MV-4-11 (cell line): Measurements from ENCODE around the gene REEP1.
"Not testable (repeated sequence)": the region's sequence is repeated elsewhere in the genome, so short reads cannot be mapped to it uniquely, and the experiment has no call there.

Experiments used
- DNase-seq: peaks from one replicate; lab custom pipeline; 2025; lab: John Stamatoyannopoulos, UW

Gene REEP1

DNA sequence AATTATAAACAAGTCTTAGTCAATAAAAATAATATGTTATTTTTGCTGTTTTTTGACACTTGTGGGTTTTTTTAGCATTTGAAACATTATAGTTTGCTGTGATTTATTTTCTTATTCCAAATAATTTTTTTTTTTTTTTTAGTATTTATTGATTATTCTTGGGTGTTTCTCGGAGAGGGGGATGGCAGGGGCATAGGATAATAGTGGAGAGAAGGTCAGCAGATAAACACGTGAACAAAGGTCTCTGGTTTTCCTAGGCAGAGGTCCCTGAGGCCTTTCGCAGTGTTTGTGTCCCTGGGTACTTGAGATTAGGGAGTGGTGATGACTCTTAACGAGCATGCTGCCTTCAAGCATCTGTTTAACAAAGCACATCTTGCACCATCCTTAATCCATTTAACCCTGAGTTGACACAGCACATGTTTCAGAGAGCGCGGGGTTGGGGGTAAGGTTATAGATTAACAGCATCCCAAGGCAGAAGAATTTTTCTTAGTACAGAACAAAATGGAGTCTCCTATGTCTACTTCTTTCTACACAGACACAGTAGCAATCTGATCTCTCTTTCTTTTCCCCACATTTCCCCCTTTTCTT, 8.5 kb upstream of the REEP1 start:
- not testable (repeated sequence) for DNase-seq

DNA sequence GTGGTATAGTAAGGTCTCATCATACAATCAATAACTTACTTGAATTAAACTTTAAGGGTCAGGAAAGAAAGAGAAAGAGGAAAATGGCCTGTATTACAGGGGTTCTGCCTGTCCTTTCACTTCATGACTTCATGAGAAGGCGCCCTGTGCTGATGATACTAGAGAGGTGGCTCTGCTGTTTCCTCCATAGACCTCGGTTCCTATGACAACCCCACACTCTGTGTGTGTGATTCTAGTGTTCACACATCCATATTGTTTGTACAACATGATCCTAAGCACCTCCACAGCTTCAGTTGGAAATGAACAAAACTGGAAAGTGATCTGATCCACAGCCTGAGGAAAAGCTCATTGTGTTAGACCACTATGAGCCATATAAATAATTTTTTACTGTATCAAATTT, 7.0 kb upstream of the REEP1 start:
- DNase-seq = no peak

DNA sequence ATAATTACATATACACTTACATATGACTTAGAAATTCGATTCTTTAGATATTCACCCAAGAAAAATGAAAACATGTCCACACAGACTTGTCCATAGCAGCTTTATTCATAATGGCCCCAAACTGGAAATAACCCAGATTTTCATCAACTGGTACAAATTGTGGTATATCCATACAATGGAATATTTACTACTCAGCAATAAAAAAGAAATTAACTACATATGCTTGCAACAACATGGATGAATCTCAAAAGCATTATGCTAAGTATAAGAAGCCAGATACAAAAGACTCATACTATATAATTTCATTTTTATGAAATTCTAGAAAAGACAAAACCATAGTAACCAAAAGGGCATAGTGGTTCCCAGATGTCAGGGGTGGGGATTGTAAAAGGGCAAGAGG, 5.1 kb upstream of the REEP1 start:
- no peak for DNase-seq

DNA sequence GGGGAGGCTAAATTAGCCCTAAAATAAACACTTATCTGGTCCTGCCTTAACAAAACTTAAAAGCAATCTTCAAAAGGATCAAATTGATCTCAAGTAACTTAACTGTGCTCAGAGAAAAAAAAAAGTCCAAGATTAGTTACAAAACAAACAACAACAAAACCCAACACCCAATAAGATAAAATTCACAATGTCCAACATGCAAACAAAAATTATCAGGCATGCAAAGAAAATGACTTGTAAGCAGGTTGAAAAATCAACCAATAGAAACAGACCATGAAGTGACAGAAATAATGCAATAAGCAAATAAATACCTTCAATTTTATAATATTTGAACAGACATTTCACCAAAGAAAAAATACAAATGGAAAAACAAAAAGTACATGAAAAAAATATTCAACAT, 4.0 kb upstream of the REEP1 start:
- DNase-seq = no peak

DNA sequence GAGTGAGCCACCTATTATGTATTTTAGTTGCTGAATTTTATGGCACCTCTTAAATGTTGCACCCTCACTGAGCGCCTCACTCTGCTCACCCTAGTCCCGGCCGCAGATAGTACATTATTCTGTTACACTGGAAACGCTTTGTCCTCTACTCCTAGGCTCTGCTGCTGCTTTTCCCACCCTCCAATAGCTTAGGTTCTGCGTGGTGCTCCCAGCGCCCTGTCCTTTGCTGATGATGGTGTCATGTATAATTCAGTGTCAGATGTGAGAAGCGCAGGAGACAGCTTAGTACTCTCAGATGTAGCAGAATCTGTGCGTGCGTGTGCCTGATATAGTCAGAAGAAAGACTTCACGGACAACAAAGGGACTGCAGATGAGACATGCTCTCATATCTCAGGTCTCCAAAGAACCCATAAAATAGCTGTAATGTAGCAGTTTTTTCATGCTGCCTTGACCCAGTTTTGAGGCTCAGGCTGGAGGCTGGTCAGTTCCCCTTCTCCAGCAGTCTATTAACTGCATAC, 1.4 kb upstream of the REEP1 start:
- DNase-seq = no peak

DNA sequence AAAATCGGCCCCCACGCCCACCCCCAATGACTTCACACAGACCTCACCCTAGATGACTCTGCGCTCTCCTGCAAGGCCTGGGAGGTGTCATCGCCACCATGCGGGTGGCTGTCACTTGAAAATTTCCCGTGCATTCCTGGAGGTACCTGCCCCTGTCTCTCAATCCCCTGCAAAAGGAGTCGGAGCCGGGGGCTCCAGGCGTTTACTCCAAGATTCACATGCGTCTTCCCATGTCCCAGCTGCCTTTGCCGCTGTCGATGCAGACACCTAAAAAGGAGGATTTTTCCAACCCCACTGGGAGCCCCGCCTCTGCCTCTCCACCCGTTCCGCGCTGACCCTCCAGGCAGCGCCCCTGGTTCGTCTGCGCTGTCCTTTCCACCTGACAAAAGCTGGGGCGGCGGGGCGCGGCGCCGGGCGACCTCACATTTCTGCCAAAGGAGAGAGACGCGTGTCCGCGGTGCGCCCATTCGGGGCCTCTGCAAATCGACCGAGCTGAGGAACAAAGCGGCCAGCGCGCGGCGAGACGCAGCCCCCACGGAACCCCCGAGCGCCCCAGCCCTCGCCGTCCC, 667 bp downstream of the REEP1 start:
- DNase-seq = no peak

DNA sequence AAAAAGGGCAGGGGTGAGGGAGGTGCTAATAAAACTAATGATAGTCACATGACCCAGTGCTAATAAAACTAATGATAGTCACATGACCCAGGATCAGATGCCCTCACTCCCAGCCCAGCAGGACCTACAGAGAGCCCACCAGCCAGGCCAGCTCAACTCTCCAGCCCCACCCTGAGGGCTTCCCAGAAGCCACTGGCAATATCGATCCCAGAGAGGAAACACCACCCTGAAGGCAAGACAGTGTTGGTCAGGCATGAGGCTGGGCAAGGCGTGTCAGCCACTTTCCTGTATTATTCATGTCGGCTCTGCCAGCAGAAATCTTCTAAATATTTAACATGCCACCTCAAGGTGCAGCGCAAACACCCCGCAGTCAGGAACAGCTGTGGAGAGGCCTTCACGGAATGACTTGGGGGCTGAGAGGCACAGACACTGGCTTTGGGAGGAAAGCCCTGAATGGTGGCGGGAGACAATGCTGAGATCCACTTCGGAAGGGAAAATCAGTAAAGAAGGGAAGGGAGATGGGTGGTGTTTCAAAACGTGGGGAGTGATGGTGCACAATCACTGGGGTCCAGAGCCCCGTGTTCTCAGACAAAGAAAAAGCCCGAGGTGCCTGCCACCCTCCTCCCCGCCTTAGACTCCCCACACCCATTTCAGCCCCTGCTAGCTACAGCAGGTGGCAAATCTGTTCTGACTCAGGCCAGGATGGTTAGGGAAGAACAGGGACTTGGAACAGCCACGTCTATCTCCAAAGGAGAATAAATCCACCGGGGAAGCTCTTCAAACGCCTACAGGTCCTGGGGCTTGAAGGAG, 1.4 kb downstream of the REEP1 start:
- DNase-seq = no peak

DNA sequence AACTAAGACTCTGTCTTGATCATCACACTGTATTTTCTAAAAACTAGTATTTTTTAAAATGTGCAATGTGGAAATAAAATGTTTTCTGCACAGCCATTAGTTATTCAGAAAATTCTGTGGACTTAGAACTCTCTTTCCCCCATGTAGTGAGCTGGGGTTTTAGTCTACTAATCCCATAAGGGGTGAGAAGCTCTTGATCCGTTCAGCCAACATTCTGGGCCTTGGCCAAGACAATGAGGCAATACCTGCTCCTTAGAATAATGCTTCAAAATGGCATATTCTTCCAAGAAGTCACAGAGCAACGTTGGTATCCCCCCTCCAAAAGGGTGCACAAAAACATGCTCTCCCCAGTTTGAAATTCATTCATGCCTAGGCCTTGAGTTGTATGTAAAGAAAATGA, 4.0 kb downstream of the REEP1 start:
- no peak for DNase-seq

DNA sequence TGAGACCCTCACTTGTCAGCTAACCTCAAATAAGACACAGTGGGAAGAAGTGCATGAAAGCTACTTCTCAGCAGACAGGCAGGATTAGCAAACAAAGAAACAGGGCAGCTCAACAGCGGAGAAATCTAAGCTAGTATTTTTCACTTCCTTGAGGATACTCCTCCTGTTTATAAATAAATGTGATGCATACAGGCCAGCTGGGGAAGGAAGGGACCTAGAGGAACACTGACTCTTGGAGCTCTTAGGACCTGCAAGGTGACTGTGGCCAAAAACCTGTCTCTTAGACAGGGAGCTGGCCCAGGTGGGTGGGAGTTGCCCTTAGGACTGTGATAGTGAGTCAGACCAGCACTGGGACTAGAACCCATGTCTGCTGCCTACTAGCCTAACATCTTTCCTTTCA, 4.8 kb downstream of the REEP1 start:
- no peak for DNase-seq

DNA sequence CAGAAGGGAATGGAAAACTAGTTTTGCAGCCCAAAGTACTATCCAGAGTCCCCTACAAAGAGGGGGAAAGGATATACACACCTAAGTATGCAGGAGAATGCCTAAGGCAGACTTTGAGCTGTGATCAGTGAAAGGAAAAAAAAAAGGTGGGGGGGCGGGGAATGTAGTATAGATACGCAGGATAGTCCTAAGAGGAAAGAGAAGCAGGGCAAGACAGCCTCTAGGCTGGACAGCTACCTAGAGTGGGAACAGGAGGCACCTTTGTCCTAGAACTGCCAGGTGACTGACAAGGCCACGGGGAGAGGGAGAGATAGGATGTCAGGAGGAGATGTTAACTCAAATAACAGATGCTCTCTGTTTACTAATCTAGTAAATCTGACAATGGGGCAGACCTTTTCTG, 6.0 kb downstream of the REEP1 start:
- DNase-seq = no peak

DNA sequence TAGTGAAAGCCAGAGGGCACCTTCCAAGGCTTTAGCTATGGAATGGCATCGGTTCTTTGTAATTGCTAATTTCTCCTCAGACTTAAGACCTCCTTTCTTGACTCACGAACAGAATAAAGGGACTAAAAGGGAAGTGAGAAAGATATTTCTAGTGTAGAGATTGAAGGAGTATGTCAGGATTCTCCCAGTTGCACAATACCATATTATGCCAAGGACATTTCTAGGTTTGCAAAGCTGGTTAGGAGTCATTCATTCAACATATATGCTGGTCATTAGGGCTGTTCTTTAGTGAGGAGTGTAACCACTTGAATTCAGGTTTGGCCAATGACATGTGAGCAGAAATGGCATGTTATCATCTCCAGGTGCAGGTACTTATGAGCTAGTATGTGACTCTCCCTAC, 7.4 kb downstream of the REEP1 start:
- peak; percentile 78 for DNase-seq

DNA sequence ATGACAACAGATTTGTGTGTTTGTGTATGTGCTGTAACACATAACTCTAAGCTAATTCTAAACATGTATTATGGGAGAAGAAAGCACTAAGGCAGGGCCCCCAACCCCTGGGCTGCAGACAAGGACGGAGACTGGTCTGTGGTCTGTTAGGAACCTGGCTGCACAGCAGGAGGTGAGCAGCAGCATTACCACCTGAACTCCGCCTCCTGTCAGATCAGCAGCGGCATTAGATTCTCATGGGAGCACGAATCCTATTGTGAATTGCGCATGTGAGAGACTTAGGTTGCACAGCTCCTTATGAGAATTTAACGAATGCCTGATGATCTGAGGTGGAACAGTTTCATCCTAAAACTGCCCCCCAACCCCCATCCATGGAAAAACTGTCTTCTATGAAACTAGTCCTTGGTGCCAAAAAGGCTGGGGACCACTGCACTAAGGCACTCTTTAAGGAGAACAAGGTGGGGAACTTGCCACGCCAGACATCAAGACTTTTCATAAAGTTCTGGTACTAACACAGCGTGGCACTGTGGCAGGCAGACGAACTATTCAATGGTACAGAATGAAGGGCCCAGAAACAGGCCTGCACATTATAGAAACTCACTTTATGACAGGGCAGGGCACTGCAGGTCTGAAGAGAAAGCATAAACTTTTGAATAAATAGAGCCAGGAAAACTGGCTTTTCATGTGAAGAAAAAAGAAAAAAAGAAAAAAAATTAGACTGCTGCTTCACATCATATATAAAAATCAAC, 14.0 kb downstream of the REEP1 start:
- no peak for DNase-seq

DNA sequence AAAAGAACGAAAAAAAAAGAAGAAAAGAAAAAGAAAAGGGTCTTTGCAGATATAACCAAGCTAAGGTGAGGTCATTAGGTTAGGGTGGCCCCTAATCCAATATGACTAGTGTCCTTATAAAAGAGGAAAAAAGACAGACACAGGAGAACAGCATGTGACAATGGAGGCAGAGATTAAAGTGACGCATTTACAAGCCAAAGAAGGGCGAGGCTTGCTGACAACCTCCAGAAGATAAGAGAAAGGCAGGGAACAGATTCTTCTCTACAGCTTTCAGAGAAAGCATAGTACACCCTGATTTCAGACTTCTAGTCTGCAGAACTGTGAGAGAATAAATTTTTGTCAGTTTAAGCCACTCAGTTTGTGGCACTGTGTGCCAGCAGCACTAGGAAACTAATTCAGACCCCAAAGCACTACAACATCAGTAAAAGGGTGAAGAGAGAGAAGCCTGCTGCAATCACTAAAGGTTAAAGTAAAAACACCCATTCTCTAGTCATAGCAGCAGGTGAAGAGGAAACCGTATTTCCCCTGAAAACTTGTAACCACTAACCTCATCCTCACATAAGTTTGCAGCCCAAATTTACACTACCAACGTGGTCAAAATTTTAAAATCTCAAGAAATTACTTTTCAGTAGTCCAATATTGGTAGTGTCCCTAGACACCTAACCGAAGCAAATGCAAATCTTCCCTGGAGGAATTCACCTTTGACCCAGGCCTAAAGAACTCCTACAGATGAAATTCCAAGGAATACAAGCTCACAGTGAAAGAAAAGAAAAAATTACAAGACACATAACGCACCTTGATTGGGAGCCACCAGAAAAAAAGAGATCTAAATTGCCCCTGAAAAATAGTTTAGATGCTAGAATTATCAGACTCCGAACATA, 17.5 kb downstream of the REEP1 start:
- DNase-seq = no peak

DNA sequence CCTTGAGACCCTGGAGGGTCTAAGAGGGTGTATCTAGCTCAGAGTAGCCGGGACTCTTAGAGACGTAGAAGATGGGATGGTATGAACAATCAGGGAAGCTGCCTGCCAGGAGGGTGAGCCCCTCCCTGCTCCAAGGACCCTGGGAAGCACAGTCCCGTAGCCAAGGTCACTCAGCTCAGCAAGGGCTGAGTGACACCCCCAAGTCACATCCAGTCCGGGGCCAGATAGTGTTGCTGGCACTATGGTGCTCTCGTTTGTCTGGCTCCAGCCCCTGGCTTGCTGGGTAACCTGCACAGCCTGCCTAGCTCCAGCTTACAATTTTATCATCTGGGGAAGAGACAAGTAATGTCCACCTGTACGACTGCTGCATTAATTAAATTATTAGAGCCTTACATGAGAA, 22.3 kb downstream of the REEP1 start:
- DNase-seq = no peak

DNA sequence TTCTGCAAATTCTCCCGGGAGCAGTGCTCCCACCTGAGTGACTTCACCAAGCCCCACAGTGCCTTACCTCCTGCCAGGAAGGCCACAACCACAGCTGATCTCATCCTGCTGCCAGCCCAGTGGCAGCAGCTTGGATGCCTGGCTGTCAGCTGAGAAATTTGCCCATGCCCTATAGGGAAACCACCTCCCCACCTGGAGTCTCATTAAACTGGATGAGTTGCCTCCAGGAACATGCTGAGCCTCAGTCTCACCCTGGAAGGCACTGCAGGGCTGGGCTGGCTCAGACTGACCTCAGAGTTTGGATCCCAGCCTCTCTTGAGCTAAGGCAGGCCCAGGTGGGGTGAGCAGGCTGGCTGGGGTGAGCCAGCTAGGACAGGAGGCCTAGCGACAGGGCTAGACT, 23.3 kb downstream of the REEP1 start:
- no peak for DNase-seq

DNA sequence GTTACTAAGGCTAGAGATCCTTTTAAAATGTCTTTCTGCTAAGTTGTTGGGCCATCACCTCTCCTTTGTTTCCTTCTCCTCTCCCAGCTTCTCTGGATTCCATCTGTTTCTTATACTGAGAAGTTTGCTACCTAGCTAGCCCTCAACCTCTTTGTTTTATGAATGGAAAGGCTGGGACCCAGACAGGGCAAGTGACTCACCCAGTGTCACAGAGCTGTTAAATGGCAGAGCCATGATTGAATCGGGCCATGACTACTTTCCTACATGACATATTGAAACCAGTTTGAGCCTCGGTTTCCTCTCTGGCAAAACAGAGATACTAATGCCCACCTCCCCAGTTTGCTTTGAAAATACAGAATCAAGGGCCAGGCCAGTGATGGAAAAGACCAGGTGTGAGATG, 24.1 kb downstream of the REEP1 start:
- no peak for DNase-seq

DNA sequence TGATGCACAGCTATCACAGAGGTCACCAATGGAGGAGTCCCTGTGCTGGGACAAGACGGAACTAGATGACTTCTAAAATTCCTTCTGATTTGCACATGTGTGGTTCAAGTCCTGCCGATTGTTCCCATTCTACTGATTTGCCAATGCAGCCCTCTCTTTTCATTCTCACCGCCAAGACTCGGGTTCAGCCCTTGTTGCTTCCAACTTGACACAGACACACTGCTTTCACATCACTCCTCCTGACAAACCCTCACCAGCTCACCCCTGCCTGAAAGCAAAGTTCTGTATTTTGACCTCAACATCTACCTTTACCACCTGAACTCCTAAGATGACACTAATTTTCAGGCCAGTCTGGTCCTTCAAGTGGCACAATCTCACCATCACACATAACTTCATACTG, 25.5 kb downstream of the REEP1 start:
- DNase-seq = no peak

DNA sequence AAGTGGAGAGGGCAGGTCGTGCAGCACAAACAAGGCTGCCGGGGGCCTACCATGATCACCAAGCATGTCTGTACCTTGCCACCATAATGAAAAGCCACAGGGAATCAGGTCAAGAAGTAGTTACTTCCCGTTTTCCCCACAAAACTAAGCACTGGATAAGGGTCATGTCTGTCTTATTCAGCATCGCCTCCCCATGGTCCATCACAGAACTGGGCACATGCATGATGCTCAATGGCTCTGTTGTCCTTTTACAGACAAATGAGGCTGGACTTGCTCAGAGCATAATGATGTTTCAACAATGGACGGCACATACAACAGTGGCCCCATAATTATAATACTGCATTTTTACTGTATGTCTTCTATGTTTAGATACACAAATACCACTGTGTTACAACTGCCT, 27.5 kb downstream of the REEP1 start:
- DNase-seq = peak; percentile 37

DNA sequence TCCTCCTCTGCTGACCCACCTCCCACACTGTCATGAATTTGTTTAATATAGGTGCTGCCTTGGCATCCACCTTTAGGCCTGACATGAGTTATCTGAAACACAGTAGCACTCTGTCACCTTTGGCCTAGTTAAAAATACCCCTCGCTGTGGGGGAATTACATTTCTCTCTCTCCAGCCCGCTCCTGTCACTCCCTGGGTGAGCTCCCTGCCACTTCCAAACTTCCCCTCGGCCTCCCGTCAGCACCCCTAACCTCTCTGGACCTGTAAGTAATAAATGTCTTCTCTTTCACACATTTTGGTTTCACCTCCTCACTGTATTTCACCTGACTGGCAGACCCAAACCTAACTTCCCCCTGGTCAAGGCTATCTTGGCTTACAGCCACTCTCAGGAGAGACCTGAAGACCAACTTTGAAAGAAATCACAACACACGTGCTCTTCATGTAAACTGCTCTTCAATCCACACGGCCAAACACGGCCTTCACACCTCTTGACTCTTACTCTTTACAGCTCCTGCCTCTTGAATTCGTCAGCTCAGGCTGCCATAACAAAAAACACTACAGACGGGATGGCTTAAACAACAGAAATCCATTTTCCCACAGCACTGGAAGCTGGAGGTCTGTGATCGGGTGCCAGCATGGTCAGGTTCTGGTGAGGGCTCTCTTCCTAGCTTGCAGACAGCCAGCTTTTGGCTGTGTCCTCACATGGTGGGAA, 28.3 kb downstream of the REEP1 start:
- DNase-seq = no peak

DNA sequence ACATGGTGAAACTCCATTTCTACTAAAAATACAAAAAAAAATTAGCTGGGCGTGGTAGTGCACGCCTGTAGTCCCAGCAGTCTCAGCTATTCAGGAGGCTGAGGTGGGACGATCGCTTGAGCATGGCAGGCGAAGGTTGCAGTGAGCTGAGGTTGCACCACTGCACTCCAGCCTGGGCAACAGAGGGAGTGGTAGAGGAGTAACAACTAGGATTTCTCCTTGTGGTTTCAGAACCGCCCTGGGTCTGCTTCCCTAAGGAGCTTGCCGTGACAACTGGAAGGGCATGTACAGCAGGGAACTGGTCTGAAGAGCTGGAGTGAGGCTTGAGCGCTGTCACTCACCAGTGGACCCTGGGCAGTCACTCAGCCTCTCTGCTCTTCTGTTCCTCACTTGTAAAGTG, 29.1 kb downstream of the REEP1 start:
- DNase-seq = no peak

DNA sequence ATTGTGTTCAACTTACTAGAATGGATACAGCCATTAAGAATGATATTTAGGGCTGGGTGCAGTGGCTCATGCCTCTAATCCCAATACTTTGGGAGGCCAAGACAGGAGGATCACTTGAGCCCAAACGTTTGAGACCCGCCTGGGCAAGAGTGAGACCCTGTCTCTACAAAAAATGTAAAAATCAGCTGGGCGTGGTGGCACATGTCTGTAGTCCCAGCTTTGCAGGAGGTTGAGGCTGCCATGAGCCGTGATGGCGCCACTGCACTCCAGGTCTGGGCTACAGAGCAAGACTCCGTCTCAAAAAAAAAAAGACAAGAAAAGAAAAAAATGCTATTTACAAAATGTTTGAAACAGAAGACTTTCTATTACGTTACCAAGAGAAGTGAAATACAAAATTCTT, 30.0 kb downstream of the REEP1 start:
- no peak for DNase-seq
